ENCODE measurements around the gene ADGRL3.

DNA sequence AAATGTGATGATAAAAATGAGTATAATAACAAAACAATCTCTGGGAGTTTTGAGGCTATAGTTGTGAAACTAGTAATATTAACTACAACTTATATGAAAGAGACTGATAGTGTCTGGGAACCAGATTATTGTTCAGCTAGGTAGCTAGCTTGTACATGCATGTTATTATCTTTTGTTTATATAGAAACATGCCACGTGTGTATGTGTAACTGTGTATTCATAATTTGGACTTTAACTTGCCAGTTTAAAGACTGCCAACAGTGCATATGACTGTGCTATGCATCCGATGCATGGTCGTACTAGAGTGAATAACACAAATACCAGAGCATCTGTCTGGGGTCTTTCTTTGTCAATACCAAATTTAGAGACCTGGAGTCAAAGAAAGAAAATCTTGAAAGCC is 92.2 kb downstream of the ADGRL3 start:
- TF ChIP-seq, protein P1, sequence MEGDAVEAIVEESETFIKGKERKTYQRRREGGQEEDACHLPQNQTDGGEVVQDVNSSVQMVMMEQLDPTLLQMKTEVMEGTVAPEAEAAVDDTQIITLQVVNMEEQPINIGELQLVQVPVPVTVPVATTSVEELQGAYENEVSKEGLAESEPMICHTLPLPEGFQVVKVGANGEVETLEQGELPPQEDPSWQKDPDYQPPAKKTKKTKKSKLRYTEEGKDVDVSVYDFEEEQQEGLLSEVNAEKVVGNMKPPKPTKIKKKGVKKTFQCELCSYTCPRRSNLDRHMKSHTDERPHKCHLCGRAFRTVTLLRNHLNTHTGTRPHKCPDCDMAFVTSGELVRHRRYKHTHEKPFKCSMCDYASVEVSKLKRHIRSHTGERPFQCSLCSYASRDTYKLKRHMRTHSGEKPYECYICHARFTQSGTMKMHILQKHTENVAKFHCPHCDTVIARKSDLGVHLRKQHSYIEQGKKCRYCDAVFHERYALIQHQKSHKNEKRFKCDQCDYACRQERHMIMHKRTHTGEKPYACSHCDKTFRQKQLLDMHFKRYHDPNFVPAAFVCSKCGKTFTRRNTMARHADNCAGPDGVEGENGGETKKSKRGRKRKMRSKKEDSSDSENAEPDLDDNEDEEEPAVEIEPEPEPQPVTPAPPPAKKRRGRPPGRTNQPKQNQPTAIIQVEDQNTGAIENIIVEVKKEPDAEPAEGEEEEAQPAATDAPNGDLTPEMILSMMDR (IDR thresholded peaks at IDR 0.05; ENCODE audit: low read length): no peak
- no peak for TF ChIP-seq EZH2 (IDR thresholded peaks at IDR 0.05; ENCODE audit: borderline replicate concordance, low read length)

Measured in OCI-LY1 (cell line).